Stimulated activated CD4-positive, alpha-beta T cell treated with anti-CD3 and anti-CD28 coated beads, Interleukin-1b, Interleukin-23, amount 100 ng/mL, for 1 hour (primary cell): Measurements from ENCODE around the gene OR11H7.
"Not testable (repeated sequence)": the region's sequence is repeated elsewhere in the genome, so short reads cannot be mapped to it uniquely, and the experiment has no call there.

Source experiments
- DNase-seq, 2 donors: peaks; one replicate each; pipeline ENCODE4 v3.0.0-alpha.2; 2020; ENCODE audit warnings: low read depth in 2 of 2

Gene OR11H7

DNA sequence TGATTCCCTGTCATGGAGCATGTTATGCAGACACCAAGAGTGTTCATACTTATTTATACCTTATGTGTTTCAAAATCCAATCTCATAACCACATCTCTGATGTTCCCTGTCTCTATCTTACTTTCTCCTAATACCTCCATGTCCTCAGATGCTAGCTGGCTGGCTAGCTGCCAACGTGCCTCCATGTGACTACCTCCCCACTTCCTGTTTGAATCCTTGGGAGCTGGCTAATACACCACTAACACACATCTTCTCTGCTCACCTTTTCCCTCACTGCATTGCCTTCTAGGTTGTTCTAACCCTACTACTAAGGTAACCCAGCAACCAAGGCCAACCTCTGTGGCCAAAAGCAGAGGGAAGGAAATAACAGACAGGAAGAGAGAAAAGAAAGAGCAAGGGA lies 49.6 kb downstream of the OR11H7 start:
- no peak for DNase-seq

GRCh38 chr14:20280265-20280664 lies 51.5 kb downstream of the OR11H7 start:
- not testable (repeated sequence) for DNase-seq
